AG09319 (cell line): ENCODE results near the gene FLOT2.
"Not testable (repeated sequence)": the region's sequence is repeated elsewhere in the genome, so short reads cannot be mapped to it uniquely, and the experiment has no call there.

Experiments used
- DNase-seq: peaks from one replicate; pipeline ENCODE4 v3.0.0-alpha.2; 2010; ENCODE audit warnings: low read depth; ENCODE audit errors: extremely low read depth
- TF ChIP-seq, protein P1 (sequence below): IDR thresholded peaks from 2 replicates; pipeline ENCODE4 v1.5.1; 2011; ENCODE audit warnings: low read depth, mild to moderate bottlenecking, inconsistent platforms, low read length, moderate library complexity

The FLOT2 gene

DNA sequence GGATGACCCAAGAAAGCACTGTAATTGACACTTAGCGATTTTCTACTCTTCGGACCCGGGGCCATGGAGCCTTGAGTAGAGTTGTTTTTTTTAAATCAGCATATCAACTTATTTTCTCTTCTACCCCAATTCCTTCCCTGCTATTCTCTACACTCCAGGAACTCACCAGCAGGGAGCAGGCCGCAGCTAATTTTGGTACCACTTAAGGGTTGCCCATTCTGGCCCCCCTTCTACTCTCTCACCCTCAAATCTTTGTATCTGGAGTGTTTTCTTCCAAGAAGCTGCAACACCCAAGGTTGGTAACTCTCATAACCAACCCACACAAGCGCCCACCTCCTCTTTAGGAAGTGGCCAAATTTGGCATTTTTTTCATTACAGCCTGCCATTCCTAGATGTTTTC is 48.3 kb downstream of the FLOT2 start:
- no peak for DNase-seq
- TF ChIP-seq, protein P1, sequence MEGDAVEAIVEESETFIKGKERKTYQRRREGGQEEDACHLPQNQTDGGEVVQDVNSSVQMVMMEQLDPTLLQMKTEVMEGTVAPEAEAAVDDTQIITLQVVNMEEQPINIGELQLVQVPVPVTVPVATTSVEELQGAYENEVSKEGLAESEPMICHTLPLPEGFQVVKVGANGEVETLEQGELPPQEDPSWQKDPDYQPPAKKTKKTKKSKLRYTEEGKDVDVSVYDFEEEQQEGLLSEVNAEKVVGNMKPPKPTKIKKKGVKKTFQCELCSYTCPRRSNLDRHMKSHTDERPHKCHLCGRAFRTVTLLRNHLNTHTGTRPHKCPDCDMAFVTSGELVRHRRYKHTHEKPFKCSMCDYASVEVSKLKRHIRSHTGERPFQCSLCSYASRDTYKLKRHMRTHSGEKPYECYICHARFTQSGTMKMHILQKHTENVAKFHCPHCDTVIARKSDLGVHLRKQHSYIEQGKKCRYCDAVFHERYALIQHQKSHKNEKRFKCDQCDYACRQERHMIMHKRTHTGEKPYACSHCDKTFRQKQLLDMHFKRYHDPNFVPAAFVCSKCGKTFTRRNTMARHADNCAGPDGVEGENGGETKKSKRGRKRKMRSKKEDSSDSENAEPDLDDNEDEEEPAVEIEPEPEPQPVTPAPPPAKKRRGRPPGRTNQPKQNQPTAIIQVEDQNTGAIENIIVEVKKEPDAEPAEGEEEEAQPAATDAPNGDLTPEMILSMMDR = no peak

- not testable (repeated sequence) for DNase-seq
- TF ChIP-seq, protein P1 = peak; percentile 18
Observed at GRCh38 chr17:28848667-28849066, 48.9 kb downstream of the FLOT2 start.

- not testable (repeated sequence) for DNase-seq
Observed at GRCh38 chr17:28846699-28847098, 50.8 kb downstream of the FLOT2 start.

DNA sequence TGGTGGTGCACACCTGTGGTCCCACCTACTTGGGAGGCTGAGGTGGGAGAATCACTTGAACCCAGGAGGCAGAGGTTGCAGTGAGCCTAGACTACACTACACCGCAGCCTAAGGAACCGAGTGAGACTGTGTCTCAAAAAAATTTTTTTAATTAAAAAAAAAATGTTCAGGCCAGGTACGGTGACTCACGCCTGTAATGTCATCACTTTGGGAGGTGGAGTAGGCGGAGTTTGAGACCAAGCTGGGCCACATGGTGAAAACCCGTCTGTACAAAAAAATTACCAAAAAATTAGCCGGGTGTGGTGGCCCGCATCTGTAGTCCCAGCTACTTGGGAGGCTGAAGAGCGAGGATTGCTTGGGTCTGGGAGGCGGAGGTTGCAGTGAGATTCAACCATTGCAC is 51.3 kb downstream of the FLOT2 start:
- TF ChIP-seq, protein P1 = no peak

DNA sequence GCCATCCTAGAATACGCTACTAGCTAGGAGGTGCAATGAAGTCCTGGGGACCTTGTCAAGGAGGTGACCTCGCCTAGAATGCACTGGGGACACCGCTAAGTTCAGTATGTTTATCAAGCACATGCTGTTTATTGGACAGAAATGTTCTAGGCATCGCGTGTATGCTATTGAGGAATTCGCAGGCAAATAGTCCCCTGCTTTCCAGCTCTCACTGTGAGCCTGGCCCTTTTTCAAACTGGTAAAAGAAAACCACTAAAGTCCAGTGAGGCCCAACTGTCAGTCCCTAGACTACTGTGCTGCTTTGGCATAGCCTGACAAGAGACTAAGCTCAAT is 53.8 kb downstream of the FLOT2 start:
- TF ChIP-seq, protein P1 = no peak
- DNase-seq = no peak

More for the DNA sequence above, 51.3 kb downstream of the FLOT2 start:
- DNase-seq = no peak

DNA sequence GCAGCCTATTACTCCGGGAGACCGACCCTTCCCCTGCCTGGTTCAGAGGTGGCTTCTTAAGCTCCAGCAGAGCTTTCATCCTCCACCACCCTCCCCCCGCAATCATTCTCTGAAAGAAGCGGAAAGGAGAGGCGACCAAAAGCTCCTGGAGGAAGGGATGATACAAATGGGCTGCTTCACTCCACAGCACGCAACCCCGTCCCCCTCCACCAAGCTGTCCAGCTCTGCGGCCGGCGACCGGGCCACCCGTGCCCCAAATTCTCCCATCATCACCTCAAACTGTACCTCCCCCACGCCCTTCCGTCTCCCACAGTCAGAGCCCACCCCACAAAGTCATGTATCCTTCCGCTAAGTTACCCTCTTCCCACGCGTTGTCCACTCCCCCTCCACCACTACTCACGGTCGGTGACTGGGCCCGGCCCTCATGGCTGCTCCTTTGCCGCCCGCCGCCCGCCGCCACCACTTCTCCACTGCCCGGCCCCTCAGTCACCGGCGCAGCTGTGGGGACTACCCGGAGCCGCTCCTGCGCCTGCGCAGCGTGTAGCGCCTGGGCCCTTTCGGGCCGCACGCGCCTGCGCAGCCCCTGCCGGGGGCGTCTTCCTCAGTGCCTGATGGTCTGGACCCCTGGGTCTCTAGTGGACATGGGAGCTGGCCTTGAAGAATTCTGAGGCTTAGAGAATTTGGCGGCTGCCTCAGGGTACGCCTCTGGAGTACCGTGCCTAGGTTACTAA is 55.1 kb downstream of the FLOT2 start, which contains the start of gene FAM222B:
TSS of gene FAM222B (minus strand) at position 509 of the 731 bp plus-strand sequence. CDS start 76,123 bp downstream, outside the sequence.
- TF ChIP-seq, protein P1 = no peak
- peak; percentile 45 for DNase-seq

- no peak for DNase-seq
- TF ChIP-seq, protein P1 = no peak
Observed at GRCh38 chr17:28841901-28842281, 55.6 kb downstream of the FLOT2 start.

GRCh38 chr17:28839221-28839620 is 58.3 kb downstream of the FLOT2 start:
- DNase-seq = no peak
- TF ChIP-seq, protein P1 = no peak

DNA sequence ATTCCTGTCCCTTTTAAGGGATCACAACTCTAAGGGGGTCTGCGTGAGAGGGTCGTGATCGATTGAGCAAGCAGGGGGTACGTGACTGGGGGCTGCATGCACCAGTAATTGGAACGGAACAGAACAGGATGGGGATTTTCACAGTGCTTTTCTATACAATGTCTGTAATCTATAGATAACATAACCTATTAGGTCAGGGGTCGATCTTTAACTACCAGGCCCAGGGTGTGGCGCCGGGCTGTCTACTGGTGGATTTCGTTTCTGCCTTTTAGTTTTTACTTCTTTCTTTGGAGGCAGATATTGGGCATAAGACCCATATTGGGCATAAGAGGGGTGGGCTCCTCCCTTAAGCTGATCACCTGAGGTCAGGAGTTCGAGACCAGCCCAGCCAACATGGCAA is 61.0 kb downstream of the FLOT2 start:
- DNase-seq = not testable (repeated sequence)
